ENCODE measurements around the gene USH1G. TPM values are rescaled to one million over a fixed set of nuclear protein-coding genes. Genes with fewer than 3 reads are reported as not detected.
"Not testable (repeated sequence)": the region's sequence is repeated elsewhere in the genome, so short reads cannot be mapped to it uniquely, and the experiment has no call there.

USH1G gene
- total RNA-seq, 1 donor from 2014 or later: not detected

- no peak for DNase-seq (ENCODE audit: low read depth, low spot score)
These were observed 7.5 kb upstream of the USH1G start for GRCh38 chr17:74930535-74931036.

- DNase-seq (ENCODE audit: low read depth, low spot score): no peak
These were observed 5.7 kb upstream of the USH1G start for GRCh38 chr17:74928786-74929185.

GRCh38 chr17:74925242-74925641, 2.2 kb upstream of the USH1G start:
- no peak for DNase-seq (ENCODE audit: low read depth, low spot score)

- no peak for DNase-seq (ENCODE audit: low read depth, low spot score)
These were observed 1.3 kb upstream of the USH1G start, which contains the start of gene OTOP2 for GRCh38 chr17:74924250-74924948. Gene OTOP2 (plus strand): TSS chr17:74924273. CDS start chr17:74924633, 360 bp downstream.

GRCh38 chr17:74923538-74924249, 639 bp upstream of the USH1G start:
- no peak for DNase-seq (ENCODE audit: low read depth, low spot score)

GRCh38 chr17:74922172-74922571, 883 bp downstream of the USH1G start:
- DNase-seq (ENCODE audit: low read depth, low spot score): no peak

- DNase-seq (ENCODE audit: low read depth, low spot score): no peak
These were observed 1.3 kb downstream of the USH1G start for GRCh38 chr17:74921769-74922168.

GRCh38 chr17:74921026-74921681, 1.9 kb downstream of the USH1G start:
- DNase-seq (ENCODE audit: low read depth, low spot score): no peak

GRCh38 chr17:74920642-74921025, 2.4 kb downstream of the USH1G start:
- DNase-seq (ENCODE audit: low read depth, low spot score): no peak

- no peak for DNase-seq (ENCODE audit: low read depth, low spot score)
These were observed 2.8 kb downstream of the USH1G start for GRCh38 chr17:74920306-74920620.

- DNase-seq (ENCODE audit: low read depth, low spot score): no peak
These were observed 3.4 kb downstream of the USH1G start for GRCh38 chr17:74919440-74920305.

- DNase-seq (ENCODE audit: low read depth, low spot score): no peak
These were observed 4.1 kb downstream of the USH1G start for GRCh38 chr17:74918906-74919305.

GRCh38 chr17:74917430-74917829, 5.6 kb downstream of the USH1G start:
- DNase-seq (ENCODE audit: low read depth, low spot score): no peak

- no peak for DNase-seq (ENCODE audit: low read depth, low spot score)
These were observed 6.2 kb downstream of the USH1G start for GRCh38 chr17:74916851-74917199.

- DNase-seq (ENCODE audit: low read depth, low spot score): no peak
These were observed 6.8 kb downstream of the USH1G start for GRCh38 chr17:74916136-74916850.

GRCh38 chr17:74911423-74911822, 11.6 kb downstream of the USH1G start:
- DNase-seq (ENCODE audit: low read depth, low spot score): not testable (repeated sequence)

- not testable (repeated sequence) for DNase-seq (ENCODE audit: low read depth, low spot score)
These were observed 14.0 kb downstream of the USH1G start for GRCh38 chr17:74909097-74909496.

GRCh38 chr17:74907012-74907411, 16.0 kb downstream of the USH1G start:
- DNase-seq (ENCODE audit: low read depth, low spot score): no peak

GRCh38 chr17:74906214-74906793, 16.8 kb downstream of the USH1G start:
- DNase-seq (ENCODE audit: low read depth, low spot score): not testable (repeated sequence)

GRCh38 chr17:74904687-74905409, 18.2 kb downstream of the USH1G start:
- DNase-seq (ENCODE audit: low read depth, low spot score): no peak
